Measurements from ENCODE around the gene RGL2. TPM values are rescaled to one million over a fixed set of nuclear protein-coding genes. Genes with fewer than 3 reads are reported as not detected.

Gene RGL2
- total RNA-seq, 4 donors from 2014 or later: 53.7 to 83.0 (median 60.7) TPM

- peak overlapping the region; percentile 58 to 61 for H3K4me3 ChIP-seq
- H3K27ac ChIP-seq: peak overlapping the region; percentile 51 to 98 (median 94)
- peaks cover 3 to 83% (median 26%) of the 10 kb centered on the region in 3 donors for H3K4me1 ChIP-seq
- H3K27me3 ChIP-seq: no peaks in the 10 kb centered on the region
- 52 to 56% methylated on average over 6 to 10 of the region's 19 CpGs for WGBS, 2 donors (ENCODE audit: low coverage in 1 of 2)
- H3K9me3 ChIP-seq: no peaks in the 10 kb centered on the region
- ATAC-seq: no peak
- peaks cover 0 to 41% of the 10 kb centered on the region in 2 donors for H3K36me3 ChIP-seq
- TF ChIP-seq POLR2AphosphoS5 (IDR thresholded peaks at IDR 0.05) (no peak), EP300 (IDR thresholded peaks at IDR 0.05) (no peak), CTCF (IDR thresholded peaks at IDR 0.05) (no peak), POLR2A (IDR thresholded peaks at IDR 0.05) (no peak)
Measured at GRCh38 chr6:33316603-33317418, 18.1 kb upstream of the RGL2 start.

- H3K4me1 ChIP-seq: peaks cover 0 to 83% (median 21%) of the 10 kb centered on the region in 3 donors
Measured at GRCh38 chr6:33315793-33316602, 17.3 kb upstream of the RGL2 start.

GRCh38 chr6:33314943-33315792 lies 16.4 kb upstream of the RGL2 start:
- no peaks in the 10 kb centered on the region for H3K27me3 ChIP-seq
- peaks cover 0 to 42% of the 10 kb centered on the region in 2 donors for H3K36me3 ChIP-seq
- ATAC-seq: no peak
- no peaks in the 10 kb centered on the region for H3K9me3 ChIP-seq
- WGBS, 2 donors (ENCODE audit: low coverage in 1 of 2): 18% methylated on average over 5 of the region's 47 CpGs; no CpG with 5 or more reads in 1 of the 2 donors
- peak overlapping the region; percentile 70 to 89 for H3K4me3 ChIP-seq
- H3K27ac ChIP-seq: peak overlapping the region; percentile 40 to 98 (median 94)
- no peak for TF ChIP-seq POLR2A (IDR thresholded peaks at IDR 0.05)
- no peak for TF ChIP-seq POLR2AphosphoS5 (IDR thresholded peaks at IDR 0.05)
- TF ChIP-seq CTCF (IDR thresholded peaks at IDR 0.05): no peak
- no peak for TF ChIP-seq EP300 (IDR thresholded peaks at IDR 0.05)
- peaks cover 0 to 81% (median 13%) of the 10 kb centered on the region in 3 donors for H3K4me1 ChIP-seq

More at GRCh38 chr6:33315793-33316602, 17.3 kb upstream of the RGL2 start:
- no peak for TF ChIP-seq POLR2A (IDR thresholded peaks at IDR 0.05)
- TF ChIP-seq CTCF (IDR thresholded peaks at IDR 0.05): no peak
- TF ChIP-seq EP300 (IDR thresholded peaks at IDR 0.05): no peak
- no peak for TF ChIP-seq POLR2AphosphoS5 (IDR thresholded peaks at IDR 0.05)
- Histone ChIP-seq H3K36me3 (peaks cover 0 to 42% of the 10 kb centered on the region in 2 donors), H3K27ac (peak overlapping the region in 3 of 4 donors; percentile 91 to 98 (median 96)), H3K9me3 (no peaks in the 10 kb centered on the region), H3K4me3 (no peak overlapping the region), H3K27me3 (no peaks in the 10 kb centered on the region)
- 80 to 94% methylated on average over 1 to 5 of the region's 17 CpGs for WGBS, 2 donors (ENCODE audit: low coverage in 1 of 2)
- ATAC-seq: no peak

- peaks cover 0 to 75% (median 13%) of the 10 kb centered on the region in 3 donors for H3K4me1 ChIP-seq
- ATAC-seq: peak; percentile 35
Measured at GRCh38 chr6:33314515-33314942, 15.8 kb upstream of the RGL2 start.

More at GRCh38 chr6:33314515-33314942, 15.8 kb upstream of the RGL2 start:
- H3K36me3 ChIP-seq: peaks cover 0 to 41% of the 10 kb centered on the region in 2 donors
- TF ChIP-seq CTCF (IDR thresholded peaks at IDR 0.05) (no peak), POLR2A (IDR thresholded peaks at IDR 0.05) (no peak), EP300 (IDR thresholded peaks at IDR 0.05) (no peak), POLR2AphosphoS5 (IDR thresholded peaks at IDR 0.05) (no peak)
- no peaks in the 10 kb centered on the region for H3K9me3 ChIP-seq
- H3K27ac ChIP-seq: peak overlapping the region; percentile 81 to 98 (median 94)
- H3K4me3 ChIP-seq: peak overlapping the region; percentile 70 to 89
- no peaks in the 10 kb centered on the region for H3K27me3 ChIP-seq
- WGBS, 2 donors (ENCODE audit: low coverage in 1 of 2): 3% methylated on average over 7 to 9 of the region's 10 CpGs

Data from gastroesophageal sphincter (tissue), 4 donors.